ENCODE results near the gene GSN.

DNA sequence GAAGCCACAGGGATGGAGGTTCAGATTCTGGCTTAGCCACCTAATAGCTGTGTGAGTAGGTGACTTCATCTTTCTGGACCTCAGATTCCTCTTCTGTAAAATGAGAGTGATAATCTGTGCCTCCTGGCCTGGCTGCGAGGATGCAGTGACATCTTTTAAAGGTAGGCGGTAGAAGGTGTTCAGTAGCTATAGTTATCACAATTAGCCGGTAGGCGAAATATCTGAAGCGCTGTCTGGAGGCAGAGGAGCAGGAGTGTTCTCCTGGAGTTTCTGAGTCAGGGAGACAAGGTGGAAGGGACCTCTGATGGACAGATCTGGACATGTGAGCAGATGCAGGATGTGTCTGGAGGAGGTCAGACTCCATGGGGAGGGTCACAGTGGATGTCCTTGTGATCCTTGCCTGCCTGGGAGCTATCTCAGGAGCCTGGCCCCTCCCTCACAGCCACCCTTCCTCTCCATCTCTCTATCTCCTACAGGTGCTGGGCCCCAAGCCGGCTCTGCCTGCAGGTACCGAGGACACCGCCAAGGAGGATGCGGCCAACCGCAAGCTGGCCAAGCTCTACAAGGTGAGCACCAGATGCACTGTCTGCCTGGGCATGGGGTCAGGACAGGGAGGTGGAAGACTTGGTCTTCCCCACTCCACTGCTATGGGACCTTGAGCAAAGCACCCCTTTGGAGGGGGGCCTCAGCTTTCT is 45.6 kb downstream of the GSN start:
- TF ChIP-seq, protein P1, sequence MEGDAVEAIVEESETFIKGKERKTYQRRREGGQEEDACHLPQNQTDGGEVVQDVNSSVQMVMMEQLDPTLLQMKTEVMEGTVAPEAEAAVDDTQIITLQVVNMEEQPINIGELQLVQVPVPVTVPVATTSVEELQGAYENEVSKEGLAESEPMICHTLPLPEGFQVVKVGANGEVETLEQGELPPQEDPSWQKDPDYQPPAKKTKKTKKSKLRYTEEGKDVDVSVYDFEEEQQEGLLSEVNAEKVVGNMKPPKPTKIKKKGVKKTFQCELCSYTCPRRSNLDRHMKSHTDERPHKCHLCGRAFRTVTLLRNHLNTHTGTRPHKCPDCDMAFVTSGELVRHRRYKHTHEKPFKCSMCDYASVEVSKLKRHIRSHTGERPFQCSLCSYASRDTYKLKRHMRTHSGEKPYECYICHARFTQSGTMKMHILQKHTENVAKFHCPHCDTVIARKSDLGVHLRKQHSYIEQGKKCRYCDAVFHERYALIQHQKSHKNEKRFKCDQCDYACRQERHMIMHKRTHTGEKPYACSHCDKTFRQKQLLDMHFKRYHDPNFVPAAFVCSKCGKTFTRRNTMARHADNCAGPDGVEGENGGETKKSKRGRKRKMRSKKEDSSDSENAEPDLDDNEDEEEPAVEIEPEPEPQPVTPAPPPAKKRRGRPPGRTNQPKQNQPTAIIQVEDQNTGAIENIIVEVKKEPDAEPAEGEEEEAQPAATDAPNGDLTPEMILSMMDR (IDR thresholded peaks at IDR 0.05), result no peak
- no peak for TF ChIP-seq POLR2A (IDR thresholded peaks at IDR 0.05)
